IMR-90 (cell line): Measurements from ENCODE around the gene SH2B3. TPM values are rescaled to one million over a fixed set of nuclear protein-coding genes. Genes with fewer than 3 reads are reported as not detected.

ENCODE experiments used
- ATAC-seq: fragments of 200-7000 bp; cut with Tn5 transposase; 2 replicates; pipeline ENCODE4 v1.9.1; 2020; ENCODE audit warnings: low read depth, mild to moderate bottlenecking, moderate library complexity
- BruUV-seq: library from RNA; stranded (reverse); fragments of 400-500 nt; replicated peaks from 2 replicates; lab custom pipeline; 2021; lab: Mats Ljungman, UMichigan
- CTCF ChIA-PET: fragments of 300-600 bp; formaldehyde crosslinking; extraction: SDS; loops from one replicate; lab custom pipeline; 2021; ENCODE audit warnings: antibody characterized with exemption; lab: Yijun Ruan, JAX
- POLR2A ChIA-PET: fragments of 300-600 bp; sonication (Branson Sonifier 250); formaldehyde crosslinking; loops from one replicate; lab custom pipeline; 2022; ENCODE audit warnings: antibody characterized with exemption; ENCODE audit not compliant: unreplicated experiment; lab: Charles Lee
- DNase-seq: peaks from one replicate; pipeline ENCODE4 v3.0.0; 2013
- H2AFZ ChIP-seq: replicated peaks from 2 replicates; pipeline ENCODE3; 2013; ENCODE audit warnings: low read length, mild to moderate bottlenecking; ENCODE audit not compliant: poor library complexity
- H2AK5ac ChIP-seq: 2 replicates; pipeline ENCODE4 v1.6.1; 2013; ENCODE audit warnings: low read depth, low read length, inconsistent platforms
- H2AK9ac ChIP-seq: replicated peaks from 2 replicates; pipeline ENCODE3; 2013; ENCODE audit warnings: mild to moderate bottlenecking, low read depth, low read length, moderate library complexity; ENCODE audit not compliant: poor library complexity
- H2BK120ac ChIP-seq: 2 replicates; pipeline ENCODE4 v1.6.1; 2013; ENCODE audit warnings: low read depth, low read length, inconsistent platforms
- H2BK15ac ChIP-seq: 3 replicates; pipeline ENCODE4 v1.6.1; 2013; ENCODE audit warnings: low read depth, low read length, inconsistent platforms
- H2BK20ac ChIP-seq: 2 replicates; pipeline ENCODE4 v1.6.1; 2013; ENCODE audit warnings: low read depth, mild to moderate bottlenecking, inconsistent platforms, low read length, moderate library complexity
- H2BK5ac ChIP-seq: 2 replicates; pipeline ENCODE4 v1.6.1; 2013; ENCODE audit warnings: mild to moderate bottlenecking, low read depth, low read length, inconsistent platforms; ENCODE audit not compliant: poor library complexity, severe bottlenecking
- H3K14ac ChIP-seq: replicated peaks from 2 replicates; pipeline ENCODE4 v1.6.1; 2013; ENCODE audit warnings: low read depth, low read length, inconsistent platforms
- H3K18ac ChIP-seq: 2 replicates; pipeline ENCODE4 v1.6.1; 2013; ENCODE audit warnings: low read depth, low read length, control low read depth
- H3K23ac ChIP-seq: 2 replicates; pipeline ENCODE4 v1.6.1; 2013; ENCODE audit warnings: low read depth, low read length, inconsistent platforms
- H3K27ac ChIP-seq: 2 replicates; pipeline ENCODE4 v1.5.1; 2013; ENCODE audit warnings: mild to moderate bottlenecking, control low read depth, low read length; ENCODE audit not compliant: insufficient read depth
- H3K27me3 ChIP-seq: 2 replicates; pipeline ENCODE4 v1.6.1; 2013; ENCODE audit warnings: low read length; ENCODE audit not compliant: control insufficient read depth, insufficient read depth
- H3K36me3 ChIP-seq: 2 replicates; pipeline ENCODE4 v1.6.1; 2013; ENCODE audit warnings: low read length, mixed read lengths; ENCODE audit not compliant: control insufficient read depth, insufficient read depth
- H3K4ac ChIP-seq: 2 replicates; pipeline ENCODE4 v1.6.1; 2013; ENCODE audit warnings: low read depth, low read length, inconsistent platforms
- H3K4me1 ChIP-seq: 2 replicates; pipeline ENCODE4 v1.6.1; 2013; ENCODE audit warnings: low read length, mixed read lengths; ENCODE audit not compliant: control insufficient read depth, insufficient read depth
- H3K4me2 ChIP-seq: 2 replicates; pipeline ENCODE4 v1.6.1; 2013; ENCODE audit warnings: low read depth, mild to moderate bottlenecking, control low read depth, low read length, moderate library complexity
- H3K4me3 ChIP-seq: 2 replicates; pipeline ENCODE4 v1.5.1; 2013; ENCODE audit warnings: low read depth, mild to moderate bottlenecking, control low read depth, low read length, moderate library complexity; ENCODE audit not compliant: insufficient read depth
- H3K56ac ChIP-seq: 2 replicates; pipeline ENCODE4 v1.6.1; 2013; ENCODE audit warnings: low read length, inconsistent platforms; ENCODE audit not compliant: insufficient read depth; ENCODE audit errors: extremely low read depth
- H3K79me1 ChIP-seq, 2 experiments: 2 replicates each; pipeline ENCODE4 v1.6.1; 2013; ENCODE audit warnings: low read length in 2 of 2, inconsistent platforms in 1 of 2, low read depth in 1 of 2
- H3K9ac ChIP-seq: 2 replicates; pipeline ENCODE4 v1.6.1; 2013; ENCODE audit warnings: low read depth, low read length, control low read depth
- H3K9me1 ChIP-seq: 2 replicates; pipeline ENCODE4 v1.6.1; 2013; ENCODE audit warnings: low read length, inconsistent platforms; ENCODE audit not compliant: insufficient read depth
- H3K9me3 ChIP-seq: 2 replicates; pipeline ENCODE4 v1.6.1; 2013; ENCODE audit warnings: low read length; ENCODE audit not compliant: control insufficient read depth, insufficient read depth
- H4K20me1 ChIP-seq: 2 replicates; pipeline ENCODE4 v1.6.1; 2013; ENCODE audit warnings: low read length, inconsistent platforms; ENCODE audit not compliant: insufficient read depth
- H4K5ac ChIP-seq: 2 replicates; pipeline ENCODE4 v1.6.1; 2013; ENCODE audit warnings: mild to moderate bottlenecking, low read depth, low read length, control low read depth
- H4K8ac ChIP-seq, 2 experiments: 2 replicates each; pipeline ENCODE4 v1.6.1; 2013; ENCODE audit warnings: low read depth in 2 of 2, low read length in 2 of 2, control low read depth in 1 of 2, inconsistent platforms in 1 of 2
- H4K91ac ChIP-seq: 2 replicates; pipeline ENCODE4 v1.6.1; 2013; ENCODE audit warnings: low read depth, low read length, inconsistent platforms; ENCODE audit not compliant: insufficient read depth
- BHLHE40 ChIP-seq: fragments of 150-350 bp; IDR thresholded peaks from 2 replicates; pipeline ENCODE4 v1.6.1; 2016; ENCODE audit warnings: mild to moderate bottlenecking, low read depth, low read length
- CEBPB ChIP-seq: IDR thresholded peaks from 2 replicates; pipeline ENCODE4 v1.6.1; 2012; ENCODE audit warnings: low read depth, low read length, improper control_type of control experiment
- CTCF ChIP-seq: conservative IDR thresholded peaks from 2 replicates; pipeline ENCODE4 v1.5.1; 2012; ENCODE audit warnings: mild to moderate bottlenecking, low read depth, low read length, improper control_type of control experiment
- RAD21 ChIP-seq: IDR thresholded peaks from 2 replicates; pipeline ENCODE4 v1.6.1; 2012; ENCODE audit warnings: low read length, improper control_type of control experiment
- RFX5 ChIP-seq: IDR thresholded peaks from 2 replicates; pipeline ENCODE4 v1.8.0; 2012; ENCODE audit warnings: low read depth, mild to moderate bottlenecking, low read length, moderate library complexity
- SMC3 ChIP-seq: fragments of 150-350 bp; IDR thresholded peaks from 2 replicates; pipeline ENCODE4 v1.6.1; 2016; ENCODE audit warnings: low read depth, mild to moderate bottlenecking, antibody characterized with exemption, low read length, moderate library complexity
- WGBS, 2 experiments: methylation state at CpG; one replicate each; pipeline versions ENCODE4 v1.1.5 to v1.1.7; 2013; ENCODE audit warnings: missing lambda C conversion rate in 2 of 2; ENCODE audit not compliant: insufficient read length in 1 of 2; ENCODE audit errors: extremely low coverage in 2 of 2; 5-methylcytosine and 5-hydroxymethylcytosine counted together
- dilution Hi-C: fragments of 300-500 bp; cut with HindIII; formaldehyde crosslinking; loops from one replicate; pipeline ENCODE4 v1.14.3; 2018; ENCODE audit warnings: low sequenced_read_pairs; ENCODE audit not compliant: unreplicated experiment
- in situ Hi-C: fragments of 300-500 bp; cut with MboI; formaldehyde crosslinking; loops from 3 replicates; pipeline ENCODE4 v1.14.3; 2019; ENCODE audit warnings: low sequenced_read_pairs, inconsistent platforms, mixed read lengths
- intact Hi-C: fragments of 100-400 bp; cut with micrococcal nuclease; formaldehyde crosslinking; loops from 2 replicates; pipeline ENCODE4 v1.10.0; 2022
- polyA plus RNA-seq, 3 experiments: library from polyadenylated mRNA; depleted of rRNA; stranded (reverse); fragments of >200 nt; gene quantifications; 2 replicates each; pipeline ENCODE4 v1.2.3, GENCODE V29; 2012; ENCODE audit warnings: low replicate concordance in 1 of 3
- total RNA-seq: library from RNA; depleted of rRNA; stranded (reverse); fragments of >200 nt; gene quantifications from 2 replicates; pipeline ENCODE4 v1.2.3, GENCODE V29; 2012

The SH2B3 gene
- total and polyA plus RNA-seq, 2 of the 4 experiments (the other 2 are of a cell fraction) = 9.3 to 20.2 TPM

GRCh38 chr12:111413442-111414086, 7.8 kb downstream of the SH2B3 start:
- peaks cover 29% of the 10 kb centered on the region for H3K9me1 ChIP-seq
- no CpG with 5 or more reads among the region's 12 CpGs for WGBS, 2 experiments
- H2AK9ac ChIP-seq = peak overlapping the region; percentile 19
- 0 out of 2 replicates have a peak overlapping the region, but pooled peaks have one; percentile 11 for H3K14ac ChIP-seq
- H3K27me3 ChIP-seq = no peaks in the 10 kb centered on the region
- BruUV-seq = no TSS peak
- no peak overlapping the region for H3K18ac ChIP-seq
- no peak overlapping the region for H3K56ac ChIP-seq
- no peak overlapping the region for H4K5ac ChIP-seq
- H4K20me1 ChIP-seq = peaks cover 59% of the 10 kb centered on the region
- H3K9me3 ChIP-seq = no peaks in the 10 kb centered on the region
- dilution Hi-C loops = no loop called here
- H3K27ac ChIP-seq = peak overlapping the region; percentile 13; the same call in 1 of the 2 replicates
- in situ Hi-C loops = no loop called here
- no peak overlapping the region for H2BK120ac ChIP-seq
- TF ChIP-seq CEBPB = 0 out of 2 replicates have a peak, but pooled peaks have one; percentile 3
- TF ChIP-seq RAD21 = no peak
- peak; percentile 60 for TF ChIP-seq BHLHE40
- TF ChIP-seq CTCF = no peak
- TF ChIP-seq RFX5 = no peak
- TF ChIP-seq SMC3 = no peak
- ChIA-PET POLR2A (no interaction called here), CTCF (interaction anchor here (1.1 to 2.3 kb wide), 2 partner anchors 16 to 38 kb away, joined by 3 to 8 read pairs; no protein-coding TSS in a partner anchor)
- H2AK5ac ChIP-seq = peak overlapping the region; percentile 81
- no peak overlapping the region for H4K91ac ChIP-seq
- H2BK20ac ChIP-seq = no peak overlapping the region
- peak overlapping the region; percentile 54 for H2AFZ ChIP-seq
- no peak overlapping the region for H2BK15ac ChIP-seq
- H4K8ac ChIP-seq = no peak overlapping the region
- intact Hi-C loops = no loop called here
- no peak overlapping the region for H3K9ac ChIP-seq
- peaks cover 21 to 78% of the 10 kb centered on the region in 2 experiments; a peak in 3 of 4 replicates for H3K79me1 ChIP-seq
- no peak overlapping the region for H3K4me3 ChIP-seq
- DNase-seq = peak; percentile 77
- H3K4ac ChIP-seq = peak overlapping the region; percentile 74
- peak overlapping the region; percentile 1; the same call in 1 of the 2 replicates for H3K23ac ChIP-seq
- peaks cover 33% of the 10 kb centered on the region for H3K4me1 ChIP-seq
- peak; percentile 44 for ATAC-seq
- peaks cover 2% of the 10 kb centered on the region for H3K36me3 ChIP-seq
- peak overlapping the region; percentile 52 for H2BK5ac ChIP-seq
- H3K4me2 ChIP-seq = no peak overlapping the region
